ENCODE measurements around the gene CHCHD5.
A peak's percentile ranks its signal among the peaks of the same experiment; 100 is the strongest.

The CHCHD5 gene

DNA sequence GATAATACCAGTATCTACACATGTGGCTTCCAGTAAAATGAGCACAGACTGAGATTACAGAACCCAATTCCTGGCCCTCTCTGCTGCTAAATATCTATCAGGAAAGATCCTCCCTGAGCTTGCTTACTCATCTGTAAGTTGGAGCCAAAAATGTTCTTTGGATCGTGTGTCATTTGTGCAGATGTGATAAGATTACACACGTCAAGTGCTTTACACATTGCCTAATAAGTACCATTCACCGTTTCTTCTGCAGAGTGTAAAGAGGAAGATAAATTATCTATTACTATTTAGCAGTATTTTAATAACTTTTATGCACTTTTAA lies 38.1 kb downstream of the CHCHD5 start:
- H3K27ac ChIP-seq: no peak overlapping the region
- no peak overlapping the region for H3K4me3 ChIP-seq (IDR thresholded peaks at IDR 0.05; ENCODE audit: insufficient read depth, low read depth, low read length)
- no peaks in the 10 kb centered on the region for H3K4me1 ChIP-seq (ENCODE audit: low read depth, poor library complexity, severe bottlenecking)
- H3K9ac ChIP-seq: no peak overlapping the region
- TF ChIP-seq, protein P1, sequence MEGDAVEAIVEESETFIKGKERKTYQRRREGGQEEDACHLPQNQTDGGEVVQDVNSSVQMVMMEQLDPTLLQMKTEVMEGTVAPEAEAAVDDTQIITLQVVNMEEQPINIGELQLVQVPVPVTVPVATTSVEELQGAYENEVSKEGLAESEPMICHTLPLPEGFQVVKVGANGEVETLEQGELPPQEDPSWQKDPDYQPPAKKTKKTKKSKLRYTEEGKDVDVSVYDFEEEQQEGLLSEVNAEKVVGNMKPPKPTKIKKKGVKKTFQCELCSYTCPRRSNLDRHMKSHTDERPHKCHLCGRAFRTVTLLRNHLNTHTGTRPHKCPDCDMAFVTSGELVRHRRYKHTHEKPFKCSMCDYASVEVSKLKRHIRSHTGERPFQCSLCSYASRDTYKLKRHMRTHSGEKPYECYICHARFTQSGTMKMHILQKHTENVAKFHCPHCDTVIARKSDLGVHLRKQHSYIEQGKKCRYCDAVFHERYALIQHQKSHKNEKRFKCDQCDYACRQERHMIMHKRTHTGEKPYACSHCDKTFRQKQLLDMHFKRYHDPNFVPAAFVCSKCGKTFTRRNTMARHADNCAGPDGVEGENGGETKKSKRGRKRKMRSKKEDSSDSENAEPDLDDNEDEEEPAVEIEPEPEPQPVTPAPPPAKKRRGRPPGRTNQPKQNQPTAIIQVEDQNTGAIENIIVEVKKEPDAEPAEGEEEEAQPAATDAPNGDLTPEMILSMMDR (conservative IDR thresholded peaks at IDR 0.05; ENCODE audit: low read depth, low read length): no peak
- no peaks in the 10 kb centered on the region for H3K36me3 ChIP-seq (ENCODE audit: insufficient read depth)
- no peaks in the 10 kb centered on the region for H3K79me2 ChIP-seq (ENCODE audit: insufficient read depth, low read depth)
- H4K20me1 ChIP-seq (ENCODE audit: insufficient read depth): no peaks in the 10 kb centered on the region
- no peak overlapping the region for H3K4me2 ChIP-seq
- H3K27me3 ChIP-seq (ENCODE audit: insufficient read depth, low read depth): no peaks in the 10 kb centered on the region
- no peak overlapping the region for H2AFZ ChIP-seq (ENCODE audit: low read depth)

DNA sequence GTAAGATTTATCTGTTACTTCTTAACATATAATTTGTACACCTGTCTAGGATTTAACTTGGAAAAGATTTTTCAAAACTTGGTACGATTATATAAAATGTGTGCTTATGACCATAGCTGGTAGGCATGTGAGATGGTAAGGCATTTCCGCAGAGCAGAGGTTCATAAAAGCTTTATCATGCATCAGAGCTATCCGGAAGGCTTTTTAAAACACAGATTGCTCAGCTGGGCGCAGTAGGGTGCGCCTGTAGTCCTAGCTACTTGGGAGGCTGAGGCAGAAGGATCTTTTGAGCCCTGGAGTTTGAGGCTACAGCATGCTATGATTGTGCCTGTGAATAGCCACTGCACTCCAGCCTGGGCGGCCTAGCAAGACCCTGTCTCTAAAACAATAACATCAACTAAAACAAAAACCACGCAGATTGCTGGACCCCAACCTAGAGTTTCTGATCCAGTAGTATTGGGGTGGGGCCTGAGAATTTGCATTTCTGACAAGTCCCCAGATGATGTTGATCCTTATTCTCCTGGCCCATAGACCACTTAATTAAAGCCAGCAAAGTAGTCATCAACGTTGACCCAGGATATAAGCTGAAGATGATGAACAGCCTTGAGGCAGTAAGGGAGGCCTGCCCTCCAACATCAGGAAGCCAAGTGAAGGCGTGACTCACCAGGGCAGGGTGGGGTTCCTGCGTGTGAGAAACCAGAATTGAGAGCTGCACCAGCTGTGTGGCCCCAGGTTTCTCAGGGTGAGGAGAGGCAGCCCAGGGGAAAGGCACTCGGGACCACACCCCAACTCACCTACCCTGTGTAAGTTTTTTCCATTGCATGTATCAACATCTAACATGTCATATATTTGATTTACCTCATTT lies 39.7 kb downstream of the CHCHD5 start:
- Histone ChIP-seq H3K4me1 (ENCODE audit: low read depth, poor library complexity, severe bottlenecking) (no peaks in the 10 kb centered on the region), H3K4me2 (no peak overlapping the region), H3K79me2 (ENCODE audit: insufficient read depth, low read depth) (no peaks in the 10 kb centered on the region), H2AFZ (ENCODE audit: low read depth) (no peak overlapping the region), H3K4me3 (IDR thresholded peaks at IDR 0.05; ENCODE audit: insufficient read depth, low read depth, low read length) (no peak overlapping the region), H3K27ac (no peak overlapping the region), H4K20me1 (ENCODE audit: insufficient read depth) (no peaks in the 10 kb centered on the region), H3K36me3 (ENCODE audit: insufficient read depth) (no peaks in the 10 kb centered on the region), H3K9ac (no peak overlapping the region), H3K27me3 (ENCODE audit: insufficient read depth, low read depth) (0 out of 2 replicates have a peak, but pooled peaks cover 5% of the 10 kb centered on the region)
- TF ChIP-seq, protein P1 (conservative IDR thresholded peaks at IDR 0.05; ENCODE audit: low read depth, low read length): no peak

DNA sequence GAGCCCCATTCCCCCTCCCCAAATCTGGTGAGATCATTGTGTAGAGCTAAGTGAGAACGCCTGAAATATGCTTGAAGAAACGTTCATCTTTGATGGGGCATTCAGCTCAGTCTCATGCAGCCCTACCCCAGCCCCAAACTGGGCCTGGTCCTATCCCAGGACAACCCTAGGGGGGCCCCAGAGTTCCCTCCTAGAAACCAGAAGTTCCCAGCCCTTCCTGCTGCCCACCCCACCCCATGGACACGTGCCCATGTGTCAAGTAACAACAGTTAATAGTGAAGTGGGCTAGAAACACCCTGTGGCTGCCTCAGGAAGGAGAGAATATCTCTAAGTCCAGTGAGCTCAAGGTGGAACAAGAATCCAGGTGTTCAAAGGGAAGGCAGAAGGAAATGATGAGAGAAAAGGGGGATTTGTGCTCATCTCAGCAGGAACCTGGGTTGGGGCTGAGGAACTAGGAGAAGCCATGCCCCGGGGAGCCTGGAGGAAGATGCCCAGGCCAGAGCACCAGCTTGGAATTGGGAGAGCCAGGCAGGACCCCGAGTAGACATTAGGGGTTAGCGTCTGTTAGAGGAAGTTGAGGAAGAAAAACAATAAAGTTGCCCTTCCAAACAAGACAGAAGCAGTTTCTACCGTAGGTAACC lies 41.2 kb downstream of the CHCHD5 start:
- Histone ChIP-seq H4K20me1 (ENCODE audit: insufficient read depth) (no peaks in the 10 kb centered on the region), H3K4me3 (IDR thresholded peaks at IDR 0.05; ENCODE audit: insufficient read depth, low read depth, low read length) (no peak overlapping the region), H3K27me3 (ENCODE audit: insufficient read depth, low read depth) (0 out of 2 replicates have a peak, but pooled peaks cover 7% of the 10 kb centered on the region), H2AFZ (ENCODE audit: low read depth) (no peak overlapping the region), H3K9ac (no peak overlapping the region), H3K36me3 (ENCODE audit: insufficient read depth) (no peaks in the 10 kb centered on the region), H3K4me1 (ENCODE audit: low read depth, poor library complexity, severe bottlenecking) (peaks cover 2% of the 10 kb centered on the region), H3K79me2 (ENCODE audit: insufficient read depth, low read depth) (no peaks in the 10 kb centered on the region), H3K4me2 (no peak overlapping the region), H3K27ac (no peak overlapping the region)
- TF ChIP-seq, protein P1 (conservative IDR thresholded peaks at IDR 0.05; ENCODE audit: low read depth, low read length): no peak

DNA sequence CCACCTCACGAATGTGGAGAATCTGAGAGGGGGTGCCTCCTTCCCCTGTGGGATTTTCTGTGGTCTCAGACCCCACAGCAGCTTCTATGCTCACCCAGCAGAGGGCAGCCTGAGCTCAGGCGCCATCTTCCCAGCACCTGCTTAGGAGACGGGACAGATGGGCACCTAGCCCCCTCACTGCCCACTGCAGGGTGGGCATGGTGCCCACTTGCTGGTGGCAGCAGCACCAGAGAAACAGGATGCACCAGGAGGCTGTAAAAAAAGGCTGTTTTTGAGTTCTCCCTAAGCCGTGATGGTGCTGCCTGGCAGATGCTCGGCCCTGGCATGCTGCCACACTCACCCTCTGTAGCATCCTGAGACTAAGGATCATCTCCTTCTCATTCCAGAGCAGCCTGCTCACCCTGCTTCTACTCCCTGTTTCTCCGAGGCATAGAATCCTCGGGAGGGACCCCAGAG lies 42.2 kb downstream of the CHCHD5 start:
- Histone ChIP-seq H2AFZ (ENCODE audit: low read depth) (peak overlapping the region; percentile 64), H3K27me3 (ENCODE audit: insufficient read depth, low read depth) (0 out of 2 replicates have a peak, but pooled peaks cover 7% of the 10 kb centered on the region), H3K79me2 (ENCODE audit: insufficient read depth, low read depth) (no peaks in the 10 kb centered on the region), H3K4me1 (ENCODE audit: low read depth, poor library complexity, severe bottlenecking) (peaks cover 12% of the 10 kb centered on the region), H3K9ac (no peak overlapping the region), H3K4me3 (IDR thresholded peaks at IDR 0.05; ENCODE audit: insufficient read depth, low read depth, low read length) (peak overlapping the region; percentile 49), H4K20me1 (ENCODE audit: insufficient read depth) (no peaks in the 10 kb centered on the region), H3K27ac (no peak overlapping the region), H3K4me2 (peak overlapping the region; percentile 54), H3K36me3 (ENCODE audit: insufficient read depth) (no peaks in the 10 kb centered on the region)
- TF ChIP-seq, protein P1 (conservative IDR thresholded peaks at IDR 0.05; ENCODE audit: low read depth, low read length): peak; percentile 65

All from KMS-11 (cell line).